ENCODE data around the gene RAB4A. TPM values are rescaled to one million over a fixed set of nuclear protein-coding genes. Genes with fewer than 3 reads are reported as not detected.

RAB4A gene
- total and polyA plus RNA-seq, 4 donors: 20.2 to 54.4 (median 26.5) TPM

- no peaks in the 10 kb centered on the region for H3K27me3 ChIP-seq (ENCODE audit: control insufficient read depth in 3 of 3, insufficient read depth in 3 of 3, low read length in 2 of 3)
- 56 to 62% methylated on average over 10 of the region's 10 CpGs for WGBS, 2 donors
- no peak overlapping the region for H3K4me3 ChIP-seq
- TF ChIP-seq CTCF (IDR thresholded peaks at IDR 0.05; ENCODE audit: control extremely low read depth, extremely low read depth): no peak
- DNase-seq (peak in 1 of 3 donors; percentile 36), ATAC-seq (ENCODE audit: insufficient read depth, low FRiP score) (no peak)
- H3K9ac ChIP-seq (ENCODE audit: insufficient read depth in 1 of 2, low read length in 2 of 2): no peak overlapping the region
- peaks cover 0 to 2% (median 0%) of the 10 kb centered on the region in 4 donors for H3K9me3 ChIP-seq (ENCODE audit: control insufficient read depth in 4 of 4, insufficient read depth in 3 of 4, low read length in 3 of 4)
- no peaks in the 10 kb centered on the region for H3K36me3 ChIP-seq (ENCODE audit: control insufficient read depth in 4 of 4, insufficient read depth in 4 of 4, low read length in 4 of 4)
- H3K27ac ChIP-seq (ENCODE audit: low read depth in 1 of 2, low read length in 1 of 2): no peak overlapping the region
- H3K4me1 ChIP-seq (ENCODE audit: control insufficient read depth in 5 of 5, insufficient read depth in 5 of 5, low read length in 5 of 5): peaks cover 0 to 7% (median 4%) of the 10 kb centered on the region in 5 donors
Measured at GRCh38 chr1:229248821-229249817, 21.8 kb upstream of the RAB4A start.

- no peak overlapping the region for H3K27ac ChIP-seq (ENCODE audit: low read depth in 1 of 2, low read length in 1 of 2)
- no peak for TF ChIP-seq CTCF (IDR thresholded peaks at IDR 0.05; ENCODE audit: control extremely low read depth, extremely low read depth)
- H3K9ac ChIP-seq (ENCODE audit: insufficient read depth in 1 of 2, low read length in 2 of 2): no peak overlapping the region
- no peaks in the 10 kb centered on the region for H3K9me3 ChIP-seq (ENCODE audit: control insufficient read depth in 4 of 4, insufficient read depth in 3 of 4, low read length in 3 of 4)
- ATAC-seq (ENCODE audit: insufficient read depth, low FRiP score) (no peak), DNase-seq (peak in 1 of 3 donors; percentile 59)
- no peaks in the 10 kb centered on the region for H3K27me3 ChIP-seq (ENCODE audit: control insufficient read depth in 3 of 3, insufficient read depth in 3 of 3, low read length in 2 of 3)
- H3K4me1 ChIP-seq (ENCODE audit: control insufficient read depth in 5 of 5, insufficient read depth in 5 of 5, low read length in 5 of 5): peaks cover 0 to 7% (median 4%) of the 10 kb centered on the region in 5 donors
- 51 to 70% methylated on average over 6 of the region's 6 CpGs for WGBS, 2 donors
- H3K4me3 ChIP-seq: no peak overlapping the region
- no peaks in the 10 kb centered on the region for H3K36me3 ChIP-seq (ENCODE audit: control insufficient read depth in 4 of 4, insufficient read depth in 4 of 4, low read length in 4 of 4)
Measured at GRCh38 chr1:229249854-229250644, 20.9 kb upstream of the RAB4A start.

- Histone ChIP-seq H3K27me3 (ENCODE audit: control insufficient read depth in 3 of 3, insufficient read depth in 3 of 3, low read length in 2 of 3) (no peaks in the 10 kb centered on the region), H3K27ac (ENCODE audit: low read depth in 1 of 2, low read length in 1 of 2) (no peak overlapping the region), H3K9ac (ENCODE audit: insufficient read depth in 1 of 2, low read length in 2 of 2) (no peak overlapping the region), H3K9me3 (ENCODE audit: control insufficient read depth in 4 of 4, insufficient read depth in 3 of 4, low read length in 3 of 4) (no peaks in the 10 kb centered on the region), H3K4me3 (no peak overlapping the region), H3K36me3 (ENCODE audit: control insufficient read depth in 4 of 4, insufficient read depth in 4 of 4, low read length in 4 of 4) (no peaks in the 10 kb centered on the region), H3K4me1 (ENCODE audit: control insufficient read depth in 5 of 5, insufficient read depth in 5 of 5, low read length in 5 of 5) (peaks cover 0 to 7% (median 4%) of the 10 kb centered on the region in 5 donors)
- 72 to 74% methylated on average over 5 of the region's 5 CpGs for WGBS, 2 donors
- TF ChIP-seq CTCF (IDR thresholded peaks at IDR 0.05; ENCODE audit: control extremely low read depth, extremely low read depth): no peak
- ATAC-seq (ENCODE audit: insufficient read depth, low FRiP score) (no peak), DNase-seq (no peak)
Measured at GRCh38 chr1:229251185-229251584, 19.7 kb upstream of the RAB4A start.

Measured in lung (tissue), 12 donors.